GM21360 (cell line): ENCODE results near the gene BUB1.
"Not testable (repeated sequence)": the region's sequence is repeated elsewhere in the genome, so short reads cannot be mapped to it uniquely, and the experiment has no call there.

ENCODE experiments used
- ATAC-seq: cut with Tn5 transposase; IDR thresholded peaks from one replicate; pipeline ENCODE4 v1.9.1; 2021; ENCODE audit warnings: mild to moderate bottlenecking, moderate library complexity; ENCODE audit not compliant: unreplicated experiment

Gene BUB1

DNA sequence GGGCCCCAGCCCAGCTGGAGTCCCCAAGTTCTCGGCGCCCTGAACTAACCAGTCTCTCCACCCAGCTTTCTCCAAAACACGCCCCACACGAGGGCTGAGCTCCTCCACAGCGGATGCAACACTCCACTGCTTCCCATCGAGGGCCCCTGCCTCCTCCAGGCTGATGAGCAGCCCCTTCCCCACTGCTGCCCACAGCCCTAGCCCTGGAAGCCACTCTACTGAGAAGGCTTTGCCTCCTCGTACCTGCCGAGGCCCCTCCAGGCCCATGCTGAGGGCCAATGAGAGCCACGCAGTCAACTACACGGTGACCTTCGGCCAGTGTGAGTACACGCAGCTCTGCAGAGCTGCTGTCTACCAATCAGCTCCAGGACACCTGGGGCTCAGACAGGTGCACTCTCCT lies 72.8 kb downstream of the BUB1 start:
- ATAC-seq = not testable (repeated sequence)

DNA sequence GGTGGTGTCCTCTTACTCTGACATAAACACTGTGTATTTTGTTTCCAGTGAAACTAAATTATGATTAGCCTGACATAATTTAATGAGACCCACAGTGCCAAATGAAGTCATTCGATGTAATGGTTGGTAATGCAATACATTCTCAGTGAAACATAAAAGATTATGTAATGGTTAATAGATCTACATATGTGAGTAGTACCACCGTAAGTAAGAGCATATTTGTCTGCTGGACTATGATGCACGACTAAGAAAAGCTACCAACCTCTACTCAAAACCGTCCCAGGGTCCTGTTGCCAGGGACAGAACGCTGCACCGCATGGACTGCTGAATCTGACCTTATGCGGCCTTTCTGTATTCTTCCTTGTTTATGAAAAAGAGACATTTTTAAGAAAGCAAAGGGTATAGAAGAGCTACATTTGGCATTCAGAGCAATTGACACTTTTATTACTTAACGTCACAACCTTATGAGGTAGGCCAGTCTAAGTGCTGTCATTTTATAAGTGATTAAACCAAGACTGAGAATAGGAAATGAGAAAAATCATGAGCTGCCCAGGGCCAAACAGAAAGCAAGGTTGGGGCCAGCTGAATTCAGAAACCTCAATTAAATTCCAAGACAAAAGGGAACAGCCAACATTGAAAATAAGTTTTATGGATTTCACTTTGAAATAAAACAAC lies 73.8 kb downstream of the BUB1 start:
- not testable (repeated sequence) for ATAC-seq

DNA sequence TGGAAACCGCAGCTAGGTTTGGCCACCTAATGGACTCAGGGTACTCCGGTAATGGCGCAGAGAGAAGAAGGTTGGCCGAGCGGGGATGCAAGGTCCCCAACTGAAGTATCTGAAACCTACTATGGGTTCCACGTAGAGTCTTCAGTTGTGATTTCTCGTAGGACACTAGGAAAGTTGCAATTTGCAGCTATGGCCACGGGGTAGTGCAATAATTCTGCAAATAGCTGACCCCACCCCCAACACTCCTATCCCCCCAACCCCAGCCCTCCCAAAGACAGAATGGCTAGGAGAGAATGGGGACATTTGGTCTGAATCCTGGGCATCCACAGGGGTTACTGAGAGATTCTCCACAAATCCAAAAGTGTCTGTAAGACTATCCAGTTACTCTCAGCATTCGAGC lies 75.7 kb downstream of the BUB1 start:
- not testable (repeated sequence) for ATAC-seq

DNA sequence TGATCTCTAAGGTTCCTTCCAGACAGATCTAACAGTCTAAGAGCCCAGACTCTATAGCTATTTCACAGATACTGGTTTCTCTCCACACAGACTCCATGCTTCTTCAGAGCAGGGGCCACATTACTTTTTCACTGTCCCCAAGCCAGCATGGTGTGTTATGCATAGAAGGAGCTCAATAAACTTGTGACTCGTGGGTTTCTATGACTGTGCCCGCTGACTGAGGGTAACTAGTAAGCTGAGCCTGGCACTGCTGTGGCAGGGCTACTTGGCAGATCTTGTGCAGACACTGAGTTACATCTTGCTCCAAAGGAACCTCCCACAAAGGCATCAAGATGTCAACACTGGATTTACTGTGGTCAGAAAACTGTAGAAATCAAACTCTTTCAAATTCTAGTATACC lies 85.9 kb downstream of the BUB1 start:
- not testable (repeated sequence) for ATAC-seq

DNA sequence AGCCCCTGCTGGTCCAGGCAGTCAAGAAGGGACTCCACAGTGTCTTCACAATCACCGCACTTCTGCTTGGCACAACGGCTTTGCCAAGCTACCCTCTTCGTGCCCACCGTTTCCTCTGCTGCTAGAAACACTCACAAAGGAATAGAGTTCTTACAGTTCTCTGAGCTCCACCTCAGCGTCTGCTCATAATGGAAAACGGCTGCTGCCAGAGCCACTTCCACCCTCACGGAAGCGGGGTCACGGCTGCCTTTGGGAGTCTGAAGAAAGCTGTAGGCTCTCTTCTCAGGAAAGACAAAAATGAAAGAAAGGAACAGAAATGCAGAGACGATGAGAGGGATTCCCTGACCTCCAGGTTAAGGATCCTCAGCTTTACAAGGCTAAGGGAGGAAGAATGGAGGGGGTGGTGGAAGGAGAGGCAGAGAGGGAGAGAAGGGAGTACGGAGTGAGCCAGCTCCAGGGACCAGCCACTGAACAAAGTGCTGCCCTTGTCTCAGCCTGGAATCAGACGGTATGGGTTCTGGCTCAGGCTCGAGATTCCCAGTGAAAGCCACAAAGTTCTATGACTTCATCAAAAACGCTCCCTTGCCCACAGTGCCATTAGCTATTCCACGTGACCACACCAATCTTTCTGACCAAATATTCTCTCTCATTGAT lies 88.1 kb downstream of the BUB1 start:
- not testable (repeated sequence) for ATAC-seq

DNA sequence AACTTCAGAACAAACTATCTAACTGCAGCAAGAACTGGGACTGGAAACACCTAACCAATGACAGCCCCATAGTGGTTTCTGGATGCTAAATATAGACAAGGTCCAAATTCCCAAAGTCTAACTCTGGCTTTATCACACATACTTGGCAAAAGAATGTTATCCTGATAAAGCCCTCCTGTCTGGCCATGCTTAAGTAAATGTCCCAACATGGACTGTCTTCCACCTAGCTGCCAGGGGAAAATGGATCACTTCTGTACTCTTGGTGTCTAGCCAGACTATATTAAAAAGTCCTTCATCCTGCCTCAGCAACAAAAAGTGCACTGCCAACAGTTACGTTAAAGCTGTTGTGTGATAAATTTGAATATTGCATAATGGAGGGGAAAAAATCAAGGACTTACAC lies 89.3 kb downstream of the BUB1 start:
- ATAC-seq = not testable (repeated sequence)
